ENCODE data around the gene VNN1.

DNA sequence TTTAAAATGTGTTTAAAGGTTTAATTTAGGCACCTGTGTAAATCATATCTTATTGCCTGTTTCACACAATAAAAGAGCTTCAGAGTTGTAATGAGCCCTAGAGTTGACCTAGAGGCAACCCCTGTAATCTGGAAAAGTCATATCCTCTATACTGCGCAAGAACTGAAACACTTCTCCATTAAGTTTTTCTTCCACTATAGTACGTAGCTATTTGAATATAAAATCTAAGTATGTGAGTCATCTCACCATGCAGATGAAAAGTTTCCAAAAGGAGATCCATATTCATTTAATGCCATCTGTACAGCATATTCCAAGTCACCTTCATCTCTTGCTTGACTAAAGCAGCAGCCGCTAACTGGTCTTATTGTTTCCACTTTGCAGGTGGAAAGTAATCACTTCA lies 28.8 kb downstream of the VNN1 start:
- TF ChIP-seq, protein P1, sequence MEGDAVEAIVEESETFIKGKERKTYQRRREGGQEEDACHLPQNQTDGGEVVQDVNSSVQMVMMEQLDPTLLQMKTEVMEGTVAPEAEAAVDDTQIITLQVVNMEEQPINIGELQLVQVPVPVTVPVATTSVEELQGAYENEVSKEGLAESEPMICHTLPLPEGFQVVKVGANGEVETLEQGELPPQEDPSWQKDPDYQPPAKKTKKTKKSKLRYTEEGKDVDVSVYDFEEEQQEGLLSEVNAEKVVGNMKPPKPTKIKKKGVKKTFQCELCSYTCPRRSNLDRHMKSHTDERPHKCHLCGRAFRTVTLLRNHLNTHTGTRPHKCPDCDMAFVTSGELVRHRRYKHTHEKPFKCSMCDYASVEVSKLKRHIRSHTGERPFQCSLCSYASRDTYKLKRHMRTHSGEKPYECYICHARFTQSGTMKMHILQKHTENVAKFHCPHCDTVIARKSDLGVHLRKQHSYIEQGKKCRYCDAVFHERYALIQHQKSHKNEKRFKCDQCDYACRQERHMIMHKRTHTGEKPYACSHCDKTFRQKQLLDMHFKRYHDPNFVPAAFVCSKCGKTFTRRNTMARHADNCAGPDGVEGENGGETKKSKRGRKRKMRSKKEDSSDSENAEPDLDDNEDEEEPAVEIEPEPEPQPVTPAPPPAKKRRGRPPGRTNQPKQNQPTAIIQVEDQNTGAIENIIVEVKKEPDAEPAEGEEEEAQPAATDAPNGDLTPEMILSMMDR (conservative IDR thresholded peaks at IDR 0.05): no peak
- TF ChIP-seq EZH2 (IDR thresholded peaks at IDR 0.05; ENCODE audit: low read depth): no peak
